Middle frontal gyrus (tissue), 1 donor: Measurements from ENCODE around the gene MTG1.
"Not testable (repeated sequence)": the region's sequence is repeated elsewhere in the genome, so short reads cannot be mapped to it uniquely, and the experiment has no call there.

Experiments used
- DNase-seq: peaks from one replicate; pipeline ENCODE4 v3.0.0-alpha.2; 2015; ENCODE audit warnings: low spot score; ENCODE audit errors: extremely low spot score

MTG1 gene

GRCh38 chr10:133378251-133379096 lies 15.5 kb upstream of the MTG1 start:
- peak; percentile 40 for DNase-seq

GRCh38 chr10:133379152-133379800 lies 14.7 kb upstream of the MTG1 start, which contains the start of gene PAOX:
Gene PAOX, plus strand, starts transcription at chr10:133379262. Its CDS starts 55 bp downstream, at chr10:133379317.
- DNase-seq = no peak

GRCh38 chr10:133379801-133380666 lies 13.9 kb upstream of the MTG1 start:
- DNase-seq = no peak

- DNase-seq = no peak
These were observed 12.9 kb upstream of the MTG1 start for GRCh38 chr10:133381036-133381435.

GRCh38 chr10:133383551-133383950 lies 10.4 kb upstream of the MTG1 start:
- DNase-seq = no peak

- DNase-seq = no peak
These were observed 9.9 kb upstream of the MTG1 start for GRCh38 chr10:133384071-133384470.

- DNase-seq = no peak
These were observed 8.7 kb upstream of the MTG1 start for GRCh38 chr10:133385214-133385613.

- not testable (repeated sequence) for DNase-seq
These were observed 7.0 kb upstream of the MTG1 start for GRCh38 chr10:133386951-133387350.

GRCh38 chr10:133388236-133388972 lies 5.6 kb upstream of the MTG1 start:
- DNase-seq = no peak

GRCh38 chr10:133388973-133389818 lies 4.8 kb upstream of the MTG1 start:
- DNase-seq = no peak

GRCh38 chr10:133390597-133391248 lies 3.2 kb upstream of the MTG1 start:
- DNase-seq = no peak

GRCh38 chr10:133391249-133391635 lies 2.7 kb upstream of the MTG1 start:
- DNase-seq = no peak

- DNase-seq = no peak
These were observed 2.0 kb upstream of the MTG1 start for GRCh38 chr10:133391761-133392518.

GRCh38 chr10:133393401-133394063 lies 425 bp upstream of the MTG1 start:
- no peak for DNase-seq

GRCh38 chr10:133394801-133395221 lies 854 bp downstream of the MTG1 start:
- no peak for DNase-seq

- no peak for DNase-seq
These were observed 2.2 kb downstream of the MTG1 start for GRCh38 chr10:133396035-133396624.

- no peak for DNase-seq
These were observed 4.0 kb downstream of the MTG1 start for GRCh38 chr10:133397938-133398337.

- DNase-seq = no peak
These were observed 5.2 kb downstream of the MTG1 start for GRCh38 chr10:133399123-133399601.
